DND-41 (cell line): ENCODE results near the gene SPECC1.
"Not testable (repeated sequence)": the region's sequence is repeated elsewhere in the genome, so short reads cannot be mapped to it uniquely, and the experiment has no call there.

Source experiments
- EZH2 ChIP-seq: IDR thresholded peaks from 3 replicates; pipeline ENCODE4 v1.6.1; 2012; ENCODE audit warnings: borderline replicate concordance, low read depth, mild to moderate bottlenecking, moderate library complexity, low read length, inconsistent platforms; ENCODE audit not compliant: severe bottlenecking
- TF ChIP-seq, protein P1 (sequence below): IDR thresholded peaks from 2 replicates; pipeline ENCODE4 v1.5.1; 2012; ENCODE audit warnings: borderline replicate concordance, low read length, moderate library complexity, mild to moderate bottlenecking; ENCODE audit not compliant: poor library complexity, severe bottlenecking; ENCODE audit errors: extremely low read depth

DNA sequence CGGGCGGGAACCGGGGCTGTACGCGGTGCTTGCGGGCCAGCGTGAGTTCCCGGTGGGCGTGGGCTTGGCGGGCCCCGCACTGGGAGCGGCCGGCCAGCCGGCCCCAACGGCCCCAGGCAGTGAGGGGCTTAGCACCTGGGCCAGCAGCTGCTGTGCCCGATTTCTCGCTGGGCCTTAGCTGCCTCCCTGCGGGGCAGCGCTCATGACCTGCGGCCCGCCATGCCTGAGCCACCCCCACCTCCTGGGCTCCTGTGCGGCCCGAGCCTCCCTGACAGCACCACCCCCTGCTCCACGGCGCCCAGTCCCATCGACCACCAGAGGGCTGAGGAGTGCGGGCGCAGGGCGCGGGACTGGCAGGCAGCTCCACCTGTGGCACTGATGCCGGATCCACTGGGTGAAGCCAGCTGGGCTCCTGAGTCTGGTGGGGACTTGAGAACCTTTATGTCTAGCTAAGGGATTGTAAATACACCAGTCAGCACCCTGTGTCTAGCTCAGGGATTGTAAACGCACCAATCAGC is 7.4 kb downstream of the SPECC1 start:
- TF ChIP-seq, protein P1, sequence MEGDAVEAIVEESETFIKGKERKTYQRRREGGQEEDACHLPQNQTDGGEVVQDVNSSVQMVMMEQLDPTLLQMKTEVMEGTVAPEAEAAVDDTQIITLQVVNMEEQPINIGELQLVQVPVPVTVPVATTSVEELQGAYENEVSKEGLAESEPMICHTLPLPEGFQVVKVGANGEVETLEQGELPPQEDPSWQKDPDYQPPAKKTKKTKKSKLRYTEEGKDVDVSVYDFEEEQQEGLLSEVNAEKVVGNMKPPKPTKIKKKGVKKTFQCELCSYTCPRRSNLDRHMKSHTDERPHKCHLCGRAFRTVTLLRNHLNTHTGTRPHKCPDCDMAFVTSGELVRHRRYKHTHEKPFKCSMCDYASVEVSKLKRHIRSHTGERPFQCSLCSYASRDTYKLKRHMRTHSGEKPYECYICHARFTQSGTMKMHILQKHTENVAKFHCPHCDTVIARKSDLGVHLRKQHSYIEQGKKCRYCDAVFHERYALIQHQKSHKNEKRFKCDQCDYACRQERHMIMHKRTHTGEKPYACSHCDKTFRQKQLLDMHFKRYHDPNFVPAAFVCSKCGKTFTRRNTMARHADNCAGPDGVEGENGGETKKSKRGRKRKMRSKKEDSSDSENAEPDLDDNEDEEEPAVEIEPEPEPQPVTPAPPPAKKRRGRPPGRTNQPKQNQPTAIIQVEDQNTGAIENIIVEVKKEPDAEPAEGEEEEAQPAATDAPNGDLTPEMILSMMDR: not testable (repeated sequence)
- TF ChIP-seq EZH2: not testable (repeated sequence)
